Naive thymus-derived CD4-positive, alpha-beta T cell (primary cell): ENCODE data around the gene LGI1. TPM values are rescaled to one million over a fixed set of nuclear protein-coding genes. Genes with fewer than 3 reads are reported as not detected.

Experiments used
- ATAC-seq: fragments of 150-1000 bp; cut with Tn5 transposase; 2 replicates; pipeline ENCODE4 v1.10.0; 2021; ENCODE audit warnings: mild to moderate bottlenecking, moderate library complexity
- CTCF ChIA-PET: fragments of 350-600 bp; sonication (Branson Sonifier 250); formaldehyde crosslinking; loops from one replicate; lab custom pipeline; 2021; ENCODE audit warnings: antibody characterized with exemption; lab: Charles Lee
- POLR2A ChIA-PET: fragments of 350-600 bp; sonication (Branson Sonifier 250); formaldehyde crosslinking; loops from one replicate; lab custom pipeline; 2021; ENCODE audit warnings: antibody characterized with exemption, inconsistent platforms; lab: Charles Lee
- DNase-seq, 9 donors: peaks; one replicate each; pipeline versions ENCODE4 v3.0.0 to v3.0.0-alpha.2; 2020 to 2022; ENCODE audit warnings: mixed read lengths in 1 of 9
- H3K27ac ChIP-seq: one replicate; pipeline ENCODE4 v1.7.0; 2013; ENCODE audit warnings: mild to moderate bottlenecking, low read depth, low read length, moderate library complexity
- H3K27me3 ChIP-seq, 2 donors: one replicate each; pipeline ENCODE4 v1.7.0; 2013; ENCODE audit warnings: low read length in 2 of 2, mild to moderate bottlenecking in 2 of 2, moderate library complexity in 2 of 2; ENCODE audit not compliant: control insufficient read depth in 2 of 2, insufficient read depth in 2 of 2
- H3K36me3 ChIP-seq, 3 experiments: 1 replicate in 2 of 3; 2 replicates in 1 of 3; pipeline ENCODE4 v1.7.0; 2013; ENCODE audit warnings: low read length in 3 of 3, mild to moderate bottlenecking in 3 of 3, moderate library complexity in 1 of 3; ENCODE audit not compliant: insufficient read depth in 3 of 3, control insufficient read depth in 2 of 3
- H3K4me1 ChIP-seq, 2 donors: one replicate each; pipeline ENCODE4 v1.7.0; 2013; ENCODE audit warnings: low read length in 2 of 2, mild to moderate bottlenecking in 2 of 2, moderate library complexity in 1 of 2; ENCODE audit not compliant: control insufficient read depth in 2 of 2, insufficient read depth in 2 of 2
- H3K4me3 ChIP-seq: 2 replicates; pipeline ENCODE4 v1.7.0; 2013; ENCODE audit warnings: mild to moderate bottlenecking, low read length
- H3K9me3 ChIP-seq, 3 experiments: 1 replicate in 2 of 3; 2 replicates in 1 of 3; pipeline ENCODE4 v1.7.0; 2013; ENCODE audit warnings: low read length in 3 of 3; ENCODE audit not compliant: control insufficient read depth in 2 of 3
- H3K27ac Mint-ChIP-seq, 9 donors: one replicate each; pipeline ENCODE4 v1.8.0; 2020 to 2022; ENCODE audit warnings: mixed read lengths in 9 of 9, mild to moderate bottlenecking in 8 of 9, moderate library complexity in 5 of 9, inconsistent platforms in 2 of 9
- H3K27me3 Mint-ChIP-seq, 5 donors: one replicate each; pipeline ENCODE4 v1.8.0; 2021 to 2022; ENCODE audit warnings: mixed read lengths in 5 of 5, mild to moderate bottlenecking in 1 of 5
- H3K36me3 Mint-ChIP-seq, 5 donors: one replicate each; pipeline ENCODE4 v1.8.0; 2020 to 2022; ENCODE audit warnings: mixed read lengths in 5 of 5, mild to moderate bottlenecking in 3 of 5, inconsistent platforms in 1 of 5
- H3K4me1 Mint-ChIP-seq, 7 donors: one replicate each; pipeline ENCODE4 v1.8.0; 2020 to 2022; ENCODE audit warnings: mixed read lengths in 7 of 7, mild to moderate bottlenecking in 3 of 7, inconsistent platforms in 1 of 7
- H3K4me3 Mint-ChIP-seq, 10 donors: one replicate each; pipeline ENCODE4 v1.8.0; 2020 to 2022; ENCODE audit warnings: mild to moderate bottlenecking in 10 of 10, mixed read lengths in 10 of 10, moderate library complexity in 6 of 10, inconsistent platforms in 2 of 10
- H3K9me3 Mint-ChIP-seq, 11 donors: one replicate each; pipeline ENCODE4 v1.8.0; 2020 to 2022; ENCODE audit warnings: mixed read lengths in 11 of 11, mild to moderate bottlenecking in 4 of 11, inconsistent platforms in 1 of 11, moderate library complexity in 1 of 11
- intact Hi-C, 2 donors: fragments of 100-400 bp; cut with micrococcal nuclease; formaldehyde crosslinking; loops; one replicate each; pipeline ENCODE4 v1.15.1; 2023
- polyA plus RNA-seq, 2 donors: library from polyadenylated mRNA; unstranded; fragments of 300-500 nt; fragmentation: Illumina TruSeq; gene quantifications; one replicate each; pipeline ENCODE4 v1.2.3, GENCODE V29; 2021
- total RNA-seq, 6 experiments: library from RNA in 5 of 6; stranded (reverse) in 5 of 6; gene quantifications; 1 replicate in 5 of 6; 2 replicates in 1 of 6; pipeline ENCODE4 v1.2.3 and lab custom pipeline; 2021 to 2026

Gene LGI1
- total and polyA plus RNA-seq, 7 experiments from 2014 or later: not detected

DNA sequence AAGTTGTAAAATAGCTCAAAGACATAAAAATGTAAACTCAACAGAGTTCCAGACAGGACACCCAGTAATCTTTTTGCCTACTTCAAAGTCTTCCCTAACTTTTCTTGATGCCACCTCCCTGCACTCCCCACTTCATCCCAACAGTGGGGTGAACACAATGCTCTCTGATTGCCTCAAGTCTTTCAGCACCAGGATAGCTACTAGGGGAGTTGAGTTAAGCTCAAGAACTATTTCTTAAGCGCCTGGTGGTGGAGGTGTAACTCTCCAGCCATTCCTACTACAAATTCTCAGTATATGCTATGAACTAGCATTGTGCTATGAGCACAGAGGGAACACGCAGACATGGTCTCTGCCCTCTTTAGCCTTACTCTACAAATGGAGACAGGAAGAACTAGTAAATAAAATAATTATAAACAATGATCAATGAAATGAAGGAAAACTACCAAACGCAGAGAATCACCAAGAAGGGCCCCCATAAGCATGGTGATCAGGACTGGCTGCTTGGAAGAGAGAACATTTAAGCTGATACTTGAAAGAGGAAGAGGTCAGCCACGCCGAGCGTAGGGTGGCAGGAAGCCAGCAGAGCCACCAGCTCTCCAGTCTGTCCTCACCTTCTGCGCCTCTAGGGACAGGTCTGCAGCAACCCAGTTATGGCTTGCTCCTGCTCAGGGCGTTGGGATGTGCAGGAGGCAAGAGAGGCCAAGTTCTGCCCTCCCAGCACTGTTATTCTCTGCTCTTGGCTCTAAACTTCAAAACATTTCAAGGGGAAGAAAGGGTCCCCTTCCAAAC is 38.6 kb upstream of the LGI1 start:
- peaks cover 0 to 4% (median 0%) of the 10 kb centered on the region in 11 donors for H3K9me3 Mint-ChIP-seq
- peaks cover 0 to 6% (median 0%) of the 10 kb centered on the region in 7 donors for H3K4me1 Mint-ChIP-seq
- no peak overlapping the region for H3K4me3 Mint-ChIP-seq
- intact Hi-C loops: no loop called here
- H3K36me3 Mint-ChIP-seq: no peaks in the 10 kb centered on the region
- Histone ChIP-seq H3K36me3 (no peaks in the 10 kb centered on the region), H3K27ac (no peak overlapping the region), H3K4me1 (no peaks in the 10 kb centered on the region), H3K27me3 (peaks cover 0 to 3% of the 10 kb centered on the region in 2 donors), H3K9me3 (no peaks in the 10 kb centered on the region), H3K4me3 (no peak overlapping the region)
- CTCF ChIA-PET: no interaction called here
- DNase-seq (no peak), ATAC-seq (no peak)
- POLR2A ChIA-PET: no interaction called here
- H3K27ac Mint-ChIP-seq: no peak overlapping the region
- H3K27me3 Mint-ChIP-seq: peaks cover 18 to 41% (median 26%) of the 10 kb centered on the region in 5 donors

GRCh38 chr10:93719901-93720300 is 37.8 kb upstream of the LGI1 start:
- no peaks in the 10 kb centered on the region for H3K9me3 ChIP-seq
- H3K27me3 Mint-ChIP-seq: peaks cover 20 to 44% (median 31%) of the 10 kb centered on the region in 5 donors
- no peak overlapping the region for H3K27ac Mint-ChIP-seq
- no peaks in the 10 kb centered on the region for H3K36me3 Mint-ChIP-seq
- H3K27ac ChIP-seq: no peak overlapping the region
- H3K4me3 ChIP-seq: no peak overlapping the region
- H3K4me1 ChIP-seq: no peaks in the 10 kb centered on the region
- ATAC-seq (no peak), DNase-seq (no peak)
- H3K4me3 Mint-ChIP-seq: no peak overlapping the region
- peaks cover 0 to 4% (median 0%) of the 10 kb centered on the region in 7 donors for H3K4me1 Mint-ChIP-seq
- intact Hi-C loops: no loop called here
- ChIA-PET POLR2A (no interaction called here), CTCF (no interaction called here)
- H3K9me3 Mint-ChIP-seq: peaks cover 0 to 4% (median 0%) of the 10 kb centered on the region in 11 donors
- H3K27me3 ChIP-seq: peaks cover 0 to 3% of the 10 kb centered on the region in 2 donors
- no peaks in the 10 kb centered on the region for H3K36me3 ChIP-seq

DNA sequence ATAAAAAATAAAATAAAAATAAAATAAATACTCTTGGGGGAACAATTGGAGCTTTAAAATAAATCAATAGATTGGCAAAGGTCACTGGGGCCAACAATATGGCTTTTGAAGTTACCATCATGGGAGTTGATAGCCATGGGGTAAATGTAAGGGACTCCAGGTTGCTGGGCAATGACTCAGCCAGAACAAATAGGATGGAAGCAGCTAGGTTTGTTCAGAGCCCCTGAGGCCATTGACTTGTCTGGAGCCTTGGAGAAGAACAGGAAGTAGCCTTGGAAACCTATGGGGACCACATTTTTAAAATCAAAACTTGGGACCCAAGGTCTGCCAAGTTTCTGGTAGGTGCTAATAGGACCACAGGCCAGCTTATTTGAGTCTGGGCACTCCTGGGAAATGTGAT is 35.2 kb upstream of the LGI1 start:
- Histone ChIP-seq H3K9me3 (no peaks in the 10 kb centered on the region), H3K27me3 (peaks cover 0 to 3% of the 10 kb centered on the region in 2 donors), H3K4me3 (no peak overlapping the region), H3K4me1 (no peaks in the 10 kb centered on the region), H3K36me3 (no peaks in the 10 kb centered on the region), H3K27ac (no peak overlapping the region)
- H3K27ac Mint-ChIP-seq: no peak overlapping the region
- no peaks in the 10 kb centered on the region for H3K36me3 Mint-ChIP-seq
- H3K27me3 Mint-ChIP-seq: peaks cover 26 to 47% (median 40%) of the 10 kb centered on the region in 5 donors
- DNase-seq: no peak
- ATAC-seq: no peak
- peaks cover 0 to 4% (median 0%) of the 10 kb centered on the region in 11 donors for H3K9me3 Mint-ChIP-seq
- ChIA-PET CTCF (interaction anchor here (0.7 kb wide), 1 partner anchor 188 kb away, joined by 3 read pairs; no protein-coding TSS in a partner anchor), POLR2A (no interaction called here)
- H3K4me3 Mint-ChIP-seq: no peak overlapping the region
- peaks cover 0 to 4% (median 0%) of the 10 kb centered on the region in 7 donors for H3K4me1 Mint-ChIP-seq
- intact Hi-C loops: no loop called here

DNA sequence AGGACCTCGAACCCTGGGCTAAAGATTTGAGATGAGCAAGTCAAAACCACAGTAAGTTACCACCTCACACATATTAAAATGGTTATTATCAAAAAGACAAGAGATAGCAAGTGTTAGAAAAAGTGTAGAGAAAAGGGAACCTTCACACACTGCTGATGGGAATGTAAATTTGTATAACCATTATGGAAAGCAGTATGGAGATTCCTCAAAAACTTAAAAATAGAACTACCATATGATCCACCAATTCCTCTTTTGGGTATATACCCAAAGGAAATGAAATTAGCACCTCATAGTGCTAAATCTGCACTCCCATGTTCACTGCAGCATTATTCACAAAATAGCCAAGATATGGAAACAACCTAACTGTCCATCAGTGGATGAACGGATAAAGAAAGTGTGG is 34.6 kb upstream of the LGI1 start:
- CTCF ChIA-PET: no interaction called here
- Histone ChIP-seq H3K27me3 (peaks cover 0 to 3% of the 10 kb centered on the region in 2 donors), H3K36me3 (no peaks in the 10 kb centered on the region), H3K4me3 (no peak overlapping the region), H3K4me1 (no peaks in the 10 kb centered on the region), H3K9me3 (no peaks in the 10 kb centered on the region), H3K27ac (no peak overlapping the region)
- H3K4me3 Mint-ChIP-seq: no peak overlapping the region
- H3K27ac Mint-ChIP-seq: no peak overlapping the region
- H3K36me3 Mint-ChIP-seq: no peaks in the 10 kb centered on the region
- POLR2A ChIA-PET: no interaction called here
- H3K9me3 Mint-ChIP-seq: peaks cover 0 to 4% (median 0%) of the 10 kb centered on the region in 11 donors
- DNase-seq (no peak), ATAC-seq (no peak)
- intact Hi-C loops: no loop called here
- peaks cover 0 to 4% (median 0%) of the 10 kb centered on the region in 7 donors for H3K4me1 Mint-ChIP-seq
- H3K27me3 Mint-ChIP-seq: peaks cover 31 to 47% (median 44%) of the 10 kb centered on the region in 5 donors

- Mint-ChIP-seq H3K36me3 (no peaks in the 10 kb centered on the region), H3K4me3 (no peak overlapping the region), H3K27ac (no peak overlapping the region), H3K9me3 (peaks cover 0 to 2% (median 0%) of the 10 kb centered on the region in 11 donors), H3K4me1 (no peaks in the 10 kb centered on the region), H3K27me3 (peaks cover 32 to 51% (median 42%) of the 10 kb centered on the region in 5 donors)
- no peaks in the 10 kb centered on the region for H3K9me3 ChIP-seq
- CTCF ChIA-PET: no interaction called here
- ATAC-seq: no peak
- DNase-seq: no peak
- H3K36me3 ChIP-seq: no peaks in the 10 kb centered on the region
- POLR2A ChIA-PET: no interaction called here
- no peaks in the 10 kb centered on the region for H3K4me1 ChIP-seq
- H3K27me3 ChIP-seq: no peaks in the 10 kb centered on the region
- intact Hi-C loops: no loop called here
- H3K4me3 ChIP-seq: no peak overlapping the region
- no peak overlapping the region for H3K27ac ChIP-seq
Observed at GRCh38 chr10:93726024-93726423, 31.7 kb upstream of the LGI1 start.

DNA sequence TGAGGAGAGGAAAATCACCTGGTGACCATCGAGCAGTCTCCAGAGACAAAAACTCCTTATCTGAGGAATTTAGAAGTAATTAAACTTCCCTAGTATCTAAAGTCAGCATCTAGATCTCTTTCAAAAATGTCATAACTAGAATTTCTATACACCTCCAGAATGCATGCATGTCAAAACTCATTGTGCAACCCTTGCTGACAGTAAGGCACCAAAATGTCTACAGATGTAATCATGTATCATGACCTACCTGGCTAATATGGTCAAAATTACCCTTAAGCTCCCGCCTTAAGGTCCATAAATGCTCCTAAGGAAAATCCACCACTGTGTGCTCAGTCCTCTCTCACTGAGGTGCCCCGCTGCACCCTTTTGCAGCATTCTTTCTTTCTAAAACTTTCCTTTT is 16.4 kb upstream of the LGI1 start:
- no peak overlapping the region for H3K27ac Mint-ChIP-seq
- ChIA-PET CTCF (no interaction called here), POLR2A (no interaction called here)
- no peaks in the 10 kb centered on the region for H3K36me3 Mint-ChIP-seq
- peaks cover 8 to 26% (median 17%) of the 10 kb centered on the region in 5 donors for H3K27me3 Mint-ChIP-seq
- H3K4me3 Mint-ChIP-seq: no peak overlapping the region
- Histone ChIP-seq H3K9me3 (no peaks in the 10 kb centered on the region), H3K36me3 (no peaks in the 10 kb centered on the region), H3K27ac (no peak overlapping the region), H3K4me1 (no peaks in the 10 kb centered on the region), H3K27me3 (peaks cover 0 to 3% of the 10 kb centered on the region in 2 donors), H3K4me3 (no peak overlapping the region)
- ATAC-seq: no peak
- H3K4me1 Mint-ChIP-seq: no peaks in the 10 kb centered on the region
- peaks cover 0 to 4% (median 0%) of the 10 kb centered on the region in 11 donors for H3K9me3 Mint-ChIP-seq
- intact Hi-C loops: no loop called here
- no peak for DNase-seq
